KG1 (cell line): ENCODE data around the gene CYB5R3.

Experiments used
- DNase-seq: peaks from one replicate; lab custom pipeline; 2025; lab: John Stamatoyannopoulos, UW

The CYB5R3 gene

DNA sequence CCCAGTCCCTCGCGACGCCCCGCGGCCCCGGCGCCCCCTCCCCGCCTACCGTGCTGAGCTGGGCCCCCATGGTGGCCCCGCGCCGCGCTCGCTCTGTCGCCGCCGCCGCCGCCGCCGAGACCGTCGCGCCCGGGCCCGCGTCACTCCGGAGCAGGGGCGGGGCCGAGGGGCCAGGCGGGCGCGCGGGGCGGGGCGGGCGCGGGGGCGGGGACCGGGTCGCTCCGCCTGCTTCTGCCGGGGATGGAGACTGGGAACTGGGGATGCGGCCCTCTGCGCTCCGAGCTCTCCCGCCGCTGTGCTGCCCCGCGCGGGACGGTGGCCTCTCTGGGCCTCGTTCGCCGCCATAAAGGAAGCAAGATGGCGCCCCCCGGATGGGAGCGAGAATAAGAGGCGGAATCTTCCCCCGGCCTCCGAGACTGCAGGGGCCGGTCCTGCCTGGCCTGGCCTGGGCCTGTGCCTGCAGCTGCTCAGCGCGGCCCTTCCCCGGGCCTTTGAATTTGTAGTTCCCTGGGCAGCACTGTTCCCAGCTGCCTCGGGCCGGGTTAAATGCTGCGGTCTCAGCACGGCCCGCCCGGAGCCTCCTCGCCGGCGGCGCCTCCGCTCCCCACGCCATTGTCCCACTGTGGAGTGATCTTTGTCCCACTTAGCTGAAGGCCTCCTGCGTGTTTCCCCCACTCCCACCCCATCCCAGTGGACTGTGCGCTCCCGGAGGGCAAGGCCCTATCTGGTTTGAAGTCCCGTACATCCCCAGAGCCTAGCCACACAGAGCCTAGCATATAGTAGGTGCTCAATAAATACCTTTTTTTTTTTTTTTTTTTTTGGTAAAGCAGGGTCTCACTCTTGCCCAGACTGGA is at the start of gene CYB5R3:
Gene CYB5R3, minus strand, starts transcription at position 147 of the 854 bp plus-strand sequence. Its CDS starts 77 bp downstream, at position 70.
- DNase-seq: peak; percentile 30

DNA sequence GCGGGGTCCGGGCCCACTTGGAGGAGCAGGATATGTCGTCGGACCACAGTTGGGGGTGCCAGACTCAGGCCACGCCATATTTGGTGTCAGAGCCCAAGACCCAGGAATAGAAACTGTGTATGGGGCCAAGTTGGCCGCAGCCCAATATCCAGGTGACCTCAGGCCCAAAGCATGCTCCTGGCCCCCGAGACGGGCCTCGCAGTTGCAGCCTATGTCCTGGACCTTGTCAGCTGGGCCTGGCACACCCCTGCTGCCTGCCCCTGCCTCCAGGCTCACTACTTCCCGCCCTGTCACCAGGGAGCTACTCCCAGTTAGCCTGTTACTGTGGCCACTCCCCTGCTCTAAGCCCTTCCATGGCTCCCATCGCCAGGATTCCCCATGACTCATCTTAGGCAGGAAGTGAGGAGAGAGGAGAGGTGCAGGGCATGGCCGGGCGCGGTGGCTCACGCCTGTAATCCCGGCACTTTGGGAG is 48.4 kb upstream of the CYB5R3 start:
- no peak for DNase-seq

DNA sequence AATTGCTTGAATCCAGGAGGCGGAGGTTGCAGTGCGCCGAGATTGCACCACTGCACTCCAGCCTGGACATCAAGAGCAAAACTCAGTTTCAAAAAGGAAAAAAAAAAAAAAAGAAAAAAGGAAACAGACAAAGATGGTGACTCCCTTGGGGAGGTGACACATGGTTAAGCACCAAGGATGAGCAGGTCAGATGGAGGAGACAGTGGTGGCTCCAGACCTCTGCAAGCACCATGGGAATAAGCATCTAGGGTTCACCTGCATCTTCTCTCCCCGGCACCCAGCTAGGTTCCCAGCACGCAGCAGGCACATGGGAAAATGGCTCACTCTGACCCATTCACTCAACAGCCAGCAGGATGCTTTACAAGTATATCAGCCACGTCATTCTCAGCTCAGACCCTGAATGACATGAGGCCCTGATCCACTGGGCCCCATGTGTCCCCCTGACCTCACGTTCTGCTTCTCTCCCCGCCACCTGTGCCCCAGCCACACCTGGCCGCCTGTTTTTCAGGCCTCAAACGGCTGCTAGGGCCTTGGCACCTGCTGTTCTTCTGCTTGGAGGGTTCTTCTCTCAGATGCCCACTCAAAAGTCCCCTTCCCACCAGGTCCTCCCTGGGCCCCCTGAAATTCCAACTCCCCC is 47.3 kb upstream of the CYB5R3 start:
- no peak for DNase-seq

DNA sequence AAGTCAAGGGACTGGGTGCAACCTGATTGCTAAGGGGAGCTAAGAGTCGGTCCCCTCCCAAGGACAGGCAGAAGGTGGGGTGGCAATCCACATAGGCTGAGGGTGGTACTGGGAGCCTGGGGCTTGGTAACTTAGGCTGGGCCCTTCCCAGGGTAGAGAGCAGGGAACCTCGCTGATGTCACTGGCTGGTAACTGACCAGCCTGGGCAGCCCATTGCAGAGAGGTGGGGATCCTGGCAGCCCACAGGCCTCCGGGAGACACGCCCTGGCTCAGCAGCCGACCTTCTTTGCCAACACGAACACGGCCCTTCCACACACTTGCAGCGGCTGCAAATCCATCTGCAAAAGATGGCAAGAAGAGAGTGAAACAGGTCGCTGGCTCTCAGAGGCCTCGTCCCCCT is 46.1 kb upstream of the CYB5R3 start:
- DNase-seq: no peak

DNA sequence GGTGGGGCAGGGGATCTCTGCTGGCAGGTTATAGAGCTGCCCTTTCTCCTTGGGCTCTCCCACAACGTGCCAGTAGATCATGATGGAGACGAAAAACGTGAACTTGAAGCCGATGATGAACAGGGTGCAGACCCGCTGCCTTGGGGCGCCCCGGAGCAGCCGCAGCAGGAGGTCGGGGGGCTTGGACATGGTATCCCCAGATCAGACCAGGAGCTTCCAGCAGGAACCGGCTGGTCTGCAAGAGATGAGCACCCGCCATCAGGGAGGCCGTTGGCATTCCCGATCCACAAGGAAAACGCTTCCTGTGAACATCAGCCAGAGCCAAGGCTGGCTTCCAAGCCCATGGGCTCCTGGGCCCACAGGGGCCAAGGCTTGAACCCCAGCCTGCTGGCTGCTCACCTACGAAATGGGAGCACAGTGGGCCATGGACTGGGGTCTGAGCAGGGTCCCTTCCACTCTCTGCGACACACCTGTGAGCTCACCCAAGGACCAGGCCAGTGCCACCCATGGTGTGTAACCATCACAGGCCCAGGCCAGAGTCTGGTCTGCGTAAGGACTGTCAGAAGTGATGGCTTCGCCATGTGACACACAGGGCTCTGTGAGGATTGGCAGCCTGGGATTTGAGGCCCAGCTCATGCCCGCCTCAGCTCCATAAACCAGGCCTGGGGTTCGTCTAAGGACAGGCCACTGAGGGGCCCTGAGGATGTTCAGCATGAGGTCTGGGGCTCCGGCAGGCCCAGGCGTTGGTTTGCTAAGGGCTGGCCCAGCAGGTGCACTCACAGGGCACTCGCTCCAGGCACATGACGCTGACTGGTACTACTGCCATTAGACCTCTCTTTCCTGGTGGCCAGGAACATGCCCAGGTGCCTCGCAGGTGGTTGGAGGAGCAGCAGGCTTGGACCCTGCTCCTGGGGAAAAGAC is 44.8 kb upstream of the CYB5R3 start:
- DNase-seq: no peak

DNA sequence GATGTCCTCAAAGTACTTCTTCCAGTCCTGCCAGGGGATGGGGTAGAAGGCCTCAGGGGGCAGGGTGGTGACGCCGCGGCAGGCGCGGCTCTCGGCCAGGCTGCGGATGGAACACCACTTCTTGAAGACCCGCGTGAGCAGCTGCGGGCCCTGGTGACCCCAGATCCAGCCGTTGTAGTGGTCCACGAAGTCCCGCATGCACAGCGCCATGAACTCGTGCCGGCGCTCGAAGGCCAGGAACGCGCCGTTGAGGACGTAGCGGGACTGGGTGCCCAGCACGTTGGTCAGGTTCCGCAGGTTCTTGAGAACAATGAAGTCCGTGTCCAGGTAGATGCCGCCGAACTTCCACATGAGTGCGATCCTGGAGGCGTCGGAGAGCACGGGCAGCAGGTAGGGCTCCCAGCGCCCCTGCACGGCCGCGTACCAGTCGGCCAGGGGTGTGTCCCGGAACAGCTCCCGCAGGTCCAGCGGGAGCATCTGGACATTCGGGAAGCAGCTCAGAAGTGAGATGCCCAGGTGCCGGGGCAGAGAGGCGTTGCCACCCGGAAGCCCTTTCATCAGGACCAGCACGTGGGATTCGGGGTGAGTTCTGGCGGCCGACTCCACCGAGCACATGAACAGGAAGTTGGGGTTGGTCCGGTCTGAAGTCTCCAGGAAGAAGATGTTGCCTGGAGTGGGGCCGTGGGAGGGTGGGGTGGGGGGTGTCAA is 44.0 kb upstream of the CYB5R3 start:
- DNase-seq: no peak

DNA sequence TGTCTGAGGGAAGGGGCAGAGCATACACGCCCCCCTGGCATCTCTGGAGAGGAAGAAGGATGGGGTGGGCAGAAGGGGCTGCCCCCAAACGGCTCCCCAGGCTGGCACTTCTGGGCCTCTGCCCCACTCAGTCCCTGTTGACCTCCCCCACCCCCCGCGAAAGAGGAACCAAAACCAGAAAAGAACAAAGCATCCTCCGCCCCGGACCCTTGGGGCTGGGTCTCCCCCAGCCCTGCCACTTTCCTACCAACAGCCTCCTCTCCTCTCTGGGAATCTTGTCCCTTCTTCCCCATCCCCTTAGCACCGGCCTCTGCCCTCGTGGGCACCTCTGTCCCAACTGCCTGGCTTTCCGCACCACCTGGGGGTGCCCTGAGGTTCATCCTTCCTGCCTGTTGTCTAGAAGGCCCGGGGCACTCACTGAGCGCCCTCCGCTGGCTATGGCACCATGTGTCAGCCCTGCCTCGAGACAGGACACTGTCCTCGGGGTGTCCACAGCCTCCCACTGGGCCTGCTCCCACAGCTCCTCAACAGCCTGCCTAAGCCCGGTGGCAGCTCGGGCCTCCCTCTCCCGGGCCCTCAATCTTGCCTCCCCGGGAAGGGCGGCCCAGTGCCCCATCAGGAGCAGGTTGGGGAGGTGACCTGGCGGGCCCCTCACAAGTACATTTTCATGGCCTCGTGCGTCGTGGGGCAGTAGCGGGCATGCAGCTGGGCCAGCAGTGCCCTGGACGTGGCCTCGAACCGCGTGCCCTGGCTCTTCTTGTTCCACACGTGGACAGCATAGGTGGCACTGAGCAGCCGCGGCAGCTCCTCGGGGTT is 43.3 kb upstream of the CYB5R3 start:
- no peak for DNase-seq

DNA sequence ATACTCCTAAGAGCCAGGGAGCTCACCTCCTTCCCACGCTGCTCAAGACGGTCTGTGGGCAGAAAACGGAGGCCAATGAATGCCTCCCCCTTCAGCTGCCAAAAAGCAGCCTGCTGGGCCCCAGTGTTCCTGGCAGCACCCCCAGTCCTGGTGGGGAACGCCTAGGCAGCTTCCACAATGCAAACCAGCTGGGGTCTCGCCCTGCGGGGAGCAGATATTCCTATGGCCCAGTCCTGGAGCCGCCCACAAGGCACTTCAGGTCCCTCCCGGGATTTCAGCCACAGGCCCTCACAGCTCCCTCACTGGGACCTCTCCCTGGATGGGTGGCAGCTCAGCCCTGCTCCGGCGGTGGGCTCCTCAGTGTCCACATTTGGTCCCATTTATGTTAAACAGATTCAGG is 42.2 kb upstream of the CYB5R3 start:
- DNase-seq: no peak

DNA sequence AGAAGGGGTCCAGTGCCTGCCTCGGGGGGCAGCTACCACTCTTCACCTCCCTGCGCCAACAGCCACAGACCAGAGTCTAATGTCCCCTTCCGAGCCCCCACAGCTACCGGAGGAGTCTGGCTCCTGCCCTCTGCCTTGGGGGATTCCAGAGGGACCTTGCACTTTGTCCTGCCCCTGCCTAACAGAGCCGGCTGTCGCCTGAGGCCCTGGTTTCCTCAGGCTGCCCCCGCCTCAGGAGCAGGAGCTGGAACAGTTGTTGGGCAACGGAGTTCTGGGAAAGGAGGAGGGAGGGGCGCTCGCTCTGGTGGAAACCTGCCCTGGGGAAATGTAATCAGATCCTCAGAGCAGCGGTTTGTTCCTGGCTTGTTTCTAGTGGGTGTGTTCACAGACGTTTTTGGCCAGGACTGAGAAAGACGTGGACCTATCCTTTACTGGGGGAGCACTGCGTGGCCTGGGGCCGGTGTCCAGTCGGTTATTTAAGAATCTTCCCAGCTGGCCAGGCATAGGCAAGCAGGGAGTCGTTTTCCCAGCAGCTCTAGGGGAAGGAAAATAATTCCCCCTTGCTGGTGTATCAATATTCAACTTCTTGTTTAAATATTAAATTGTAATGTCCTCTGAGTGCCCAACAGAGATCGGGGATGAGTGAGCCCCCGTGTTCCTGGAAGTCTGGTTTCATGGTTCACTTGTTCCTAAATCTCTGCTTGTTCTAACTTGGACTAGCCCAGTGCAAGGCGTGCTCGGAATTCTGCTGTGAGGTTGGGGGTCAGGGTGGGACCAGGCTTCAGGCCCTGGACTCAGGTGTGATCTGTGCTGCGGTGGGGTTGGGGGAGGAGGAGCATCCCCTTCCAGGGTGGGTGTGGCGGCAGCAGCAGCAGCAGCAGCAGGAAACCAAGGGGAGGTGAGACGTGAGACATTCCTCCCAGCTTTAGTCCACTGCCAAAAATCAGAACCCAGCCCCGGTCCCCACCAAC is 39.3 kb upstream of the CYB5R3 start:
- DNase-seq: no peak

DNA sequence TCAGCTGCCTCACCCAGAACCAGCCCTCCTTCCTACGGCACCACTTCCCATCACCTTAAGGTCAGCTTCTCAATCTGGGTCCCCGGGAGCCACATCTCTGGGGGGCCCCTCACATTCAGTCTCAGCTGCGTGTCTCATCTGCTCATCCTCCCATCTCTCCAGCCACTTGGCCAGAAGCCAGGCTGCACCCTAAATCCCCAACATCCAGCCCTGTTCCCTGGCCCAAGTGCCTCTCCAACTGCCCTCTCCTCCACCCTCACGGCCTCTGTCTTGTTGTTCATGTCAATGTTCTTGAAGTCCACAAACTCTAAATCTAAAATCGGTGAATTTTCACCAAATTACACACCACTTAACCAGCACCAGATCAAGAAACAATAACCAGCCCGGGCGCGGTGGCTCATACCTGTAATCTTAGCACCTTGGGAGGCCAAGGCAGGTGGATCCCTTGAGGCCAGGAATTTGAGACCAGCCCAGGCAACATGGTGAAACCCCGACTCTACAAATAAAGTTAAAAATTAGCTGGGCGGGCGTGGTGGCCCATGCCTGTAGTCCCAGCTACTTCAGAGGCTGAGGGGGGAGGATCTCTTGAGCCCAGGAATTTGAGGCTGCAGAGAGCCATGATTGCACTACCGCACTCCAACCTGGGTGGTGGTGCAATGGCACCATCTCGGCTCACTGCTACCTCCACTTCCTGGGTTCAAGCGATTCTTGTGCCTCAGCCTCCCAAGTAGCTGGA is 37.7 kb upstream of the CYB5R3 start:
- DNase-seq: no peak

DNA sequence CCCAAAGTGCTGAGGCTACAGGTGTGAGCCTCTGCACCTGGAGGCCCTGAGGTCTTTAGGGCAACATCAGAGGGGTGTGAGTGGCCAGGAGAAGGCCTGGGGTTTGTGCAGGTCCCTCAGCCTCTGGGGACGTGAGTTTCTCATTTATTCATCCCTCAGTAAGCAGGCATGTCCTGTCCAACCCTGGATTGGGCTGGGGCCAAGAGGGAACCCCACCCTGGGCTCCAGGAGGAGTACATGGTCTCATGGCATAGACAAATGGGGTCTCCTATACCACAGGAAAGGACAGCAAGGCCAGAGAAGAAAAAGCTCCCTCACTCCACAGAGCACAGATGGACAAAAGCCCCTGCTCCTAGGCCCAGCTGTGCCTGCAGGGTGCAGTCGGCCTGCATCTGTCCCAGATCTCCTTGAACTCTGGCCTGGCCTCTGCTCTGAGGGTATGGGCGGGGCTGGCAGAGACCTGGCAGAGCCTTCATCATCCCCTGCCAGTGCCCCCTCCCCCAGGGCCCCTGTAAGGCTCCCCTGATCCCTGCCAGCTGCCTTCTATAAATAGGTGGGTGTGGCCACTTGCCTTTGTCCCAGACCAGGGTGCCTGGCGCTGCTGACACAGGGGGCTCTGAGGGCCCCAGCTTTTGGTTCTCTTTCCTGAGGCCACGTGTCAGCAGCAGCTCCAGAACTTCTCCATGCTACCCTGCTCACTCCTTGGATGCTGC is 36.9 kb upstream of the CYB5R3 start:
- no peak for DNase-seq

DNA sequence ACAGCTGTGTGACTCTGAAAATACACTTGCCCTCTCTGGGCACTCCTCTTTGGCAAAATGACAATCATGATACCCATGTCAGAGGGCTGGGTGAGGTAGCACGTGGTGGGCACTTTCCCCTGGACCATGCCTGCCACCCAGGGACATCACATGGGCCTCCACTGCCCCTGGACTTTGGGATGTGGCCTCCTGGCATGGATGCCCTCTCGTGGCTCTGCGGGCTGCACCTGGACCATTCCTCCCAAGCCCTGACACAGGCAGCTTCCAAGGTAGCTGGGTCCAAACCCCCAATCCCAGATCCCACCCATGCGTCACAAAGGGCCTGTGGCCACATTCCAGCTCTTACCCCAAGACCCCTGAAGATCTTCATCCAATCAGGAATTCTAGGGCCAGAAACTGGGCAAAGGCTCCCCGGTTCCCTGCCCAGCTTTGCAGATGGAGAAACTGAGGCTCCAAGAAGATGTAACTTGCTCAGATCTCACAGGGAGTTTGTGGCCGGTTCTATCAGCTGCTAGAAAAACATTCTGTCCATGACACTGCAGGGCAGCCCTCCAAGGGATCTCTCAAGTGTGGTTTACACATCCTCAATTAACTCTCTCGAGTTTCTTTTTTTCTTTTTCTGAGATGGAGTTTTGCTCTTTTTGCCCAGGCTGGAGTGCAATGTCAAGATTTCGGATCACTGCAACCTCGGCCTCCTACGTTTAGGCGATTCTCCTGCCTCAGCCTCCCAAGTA is 35.4 kb upstream of the CYB5R3 start:
- DNase-seq: no peak

DNA sequence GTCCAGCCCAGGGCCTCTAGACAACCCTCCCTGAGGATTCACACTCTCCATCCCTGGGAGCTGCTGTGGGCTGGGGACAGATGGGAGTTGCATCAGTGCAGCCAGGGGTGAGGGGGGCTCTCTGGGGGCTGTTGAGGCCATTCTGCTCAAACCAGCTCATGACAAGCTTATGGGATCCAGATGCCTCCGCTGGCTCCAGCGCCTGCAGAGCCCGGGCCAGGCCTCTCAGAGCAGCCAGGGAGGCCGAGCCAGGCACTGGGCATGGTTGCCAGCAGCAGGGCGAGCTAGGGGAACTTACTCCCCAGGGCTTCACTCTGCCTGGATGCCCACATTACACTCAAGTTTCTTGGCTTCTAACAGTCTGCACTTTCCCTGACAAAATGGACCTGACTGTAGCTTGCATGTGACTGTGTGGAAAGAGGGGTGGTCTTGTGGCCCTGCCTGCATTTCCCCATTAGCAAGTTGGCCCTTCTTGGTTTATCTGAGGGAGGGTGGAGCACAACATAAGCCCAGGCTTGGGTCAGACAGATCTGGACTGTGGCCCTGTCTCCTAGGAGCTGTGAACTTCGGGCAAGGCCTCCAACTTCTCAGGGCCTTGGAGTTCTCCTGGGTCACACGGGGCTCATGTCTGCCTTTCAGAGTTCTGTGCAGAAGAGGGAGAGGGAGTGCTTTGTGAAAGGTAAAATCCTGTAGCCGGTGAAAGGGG is 34.5 kb upstream of the CYB5R3 start:
- no peak for DNase-seq

DNA sequence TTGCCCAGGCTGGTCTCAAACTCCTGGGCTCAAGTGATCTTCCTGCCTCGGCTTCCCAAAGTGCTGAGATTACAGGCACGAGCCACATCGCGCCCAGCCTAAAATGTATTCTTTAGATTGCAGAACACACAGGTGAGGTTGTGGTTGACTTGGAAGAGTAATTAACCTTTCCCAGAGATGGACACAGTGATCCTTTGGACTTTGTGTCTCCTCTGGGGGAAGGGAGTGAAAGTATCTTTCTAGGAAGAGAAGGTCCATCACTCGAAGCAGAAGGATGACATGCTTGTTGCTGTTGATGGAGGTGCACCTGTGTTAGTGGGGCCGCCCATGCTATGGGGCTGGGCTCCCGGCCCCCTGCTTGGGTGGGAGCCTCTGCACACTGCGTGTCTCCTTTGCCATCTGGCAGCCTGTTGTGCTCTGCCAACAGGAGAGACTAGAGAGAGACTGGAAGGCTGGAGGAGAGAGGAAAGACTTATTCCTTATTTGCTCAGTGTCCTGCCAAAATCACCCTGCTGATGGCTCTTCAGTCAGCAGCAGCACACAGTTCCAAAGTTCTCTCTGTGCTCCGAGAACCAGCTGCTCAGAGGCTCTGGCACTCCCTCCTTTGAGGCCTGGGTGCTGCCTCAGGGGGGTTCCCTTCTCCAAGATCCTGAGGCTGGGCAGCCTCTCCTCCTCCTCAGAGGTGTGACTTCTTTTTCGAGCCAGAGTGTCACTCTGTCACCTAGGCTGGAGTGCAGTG is 33.1 kb upstream of the CYB5R3 start:
- no peak for DNase-seq

DNA sequence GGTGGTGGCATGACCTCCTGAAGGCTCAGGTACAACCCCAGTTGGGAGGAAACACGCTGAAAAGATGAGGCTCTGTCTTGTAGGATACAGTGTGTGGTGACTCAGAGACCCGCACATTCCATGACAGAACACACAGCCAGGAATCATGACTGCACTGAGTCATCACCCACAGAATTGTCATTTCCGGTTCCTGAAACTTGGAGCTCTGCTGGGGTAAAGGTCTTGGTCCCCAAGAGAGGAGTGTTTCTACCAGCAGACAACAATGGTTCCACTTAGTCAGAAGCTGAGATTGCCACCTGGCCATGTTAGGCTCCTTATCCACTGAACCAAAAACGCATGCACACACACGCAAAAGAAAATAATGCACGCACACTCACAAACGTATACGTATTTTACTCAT is 31.5 kb upstream of the CYB5R3 start:
- no peak for DNase-seq

DNA sequence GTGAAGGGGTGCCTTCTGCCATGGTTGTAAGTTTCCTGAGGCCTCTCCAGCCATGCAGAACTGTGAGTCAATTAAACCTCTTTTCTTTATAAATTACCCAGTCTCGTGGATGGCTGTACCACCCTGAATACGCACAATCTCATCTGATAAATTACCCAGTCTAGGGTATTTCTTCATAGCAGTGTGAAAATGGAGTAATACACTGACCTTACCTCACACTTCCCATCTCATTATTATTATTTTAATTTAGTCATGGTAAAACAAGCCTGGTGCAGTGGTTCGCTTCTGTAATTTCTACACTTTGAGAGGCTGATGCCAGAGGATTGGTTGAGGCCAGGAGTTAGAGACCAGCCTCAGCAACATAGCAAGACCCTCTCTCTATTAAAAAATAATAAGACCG is 30.5 kb upstream of the CYB5R3 start:
- no peak for DNase-seq
